Esophagus muscularis mucosa (tissue), 4 donors: ENCODE measurements around the gene GLIS1. TPM values are rescaled to one million over a fixed set of nuclear protein-coding genes. Genes with fewer than 3 reads are reported as not detected.

Experiments
- DNase-seq: peaks from one replicate; pipeline ENCODE4 v3.0.0-alpha.2; 2017; ENCODE audit errors: extremely low spot score
- H3K27ac ChIP-seq, 4 donors: fragments of 200-600 bp; sonication (generic); replicated peaks in 1 of 4; 1 replicate in 3 of 4; 2 replicates in 1 of 4; pipeline ENCODE4 v1.5.1; 2016 to 2019; ENCODE audit warnings: mild to moderate bottlenecking in 1 of 4
- H3K27me3 ChIP-seq, 4 donors: fragments of 200-600 bp; sonication (generic); one replicate each; pipeline versions ENCODE4 v1.5.1 to v1.6.0; 2016 to 2019
- H3K36me3 ChIP-seq, 4 donors: fragments of 200-600 bp; sonication (generic); one replicate each; pipeline ENCODE4 v1.5.1; 2016 to 2019
- H3K4me1 ChIP-seq, 4 donors: fragments of 200-600 bp; sonication (generic); one replicate each; pipeline ENCODE4 v1.5.1; 2016 to 2019
- H3K4me3 ChIP-seq, 4 donors: fragments of 200-600 bp; sonication (generic); 1 replicate in 2 of 4; 2 replicates in 2 of 4; pipeline ENCODE4 v1.5.1; 2016 to 2019; ENCODE audit warnings: mild to moderate bottlenecking in 4 of 4, moderate library complexity in 1 of 4
- H3K9me3 ChIP-seq, 4 donors: fragments of 200-600 bp; sonication (generic); 1 replicate in 3 of 4; 2 replicates in 1 of 4; pipeline ENCODE4 v1.5.1; 2016 to 2019
- CTCF ChIP-seq, 3 experiments: fragments of 200-600 bp in 2 of 3; fragments of 450-650 bp in 1 of 3; sonication (generic) in 2 of 3; IDR thresholded peaks; one replicate each; pipeline ENCODE4 v1.5.1; 2017 to 2019; ENCODE audit warnings: antibody characterized with exemption in 3 of 3, mild to moderate bottlenecking in 2 of 3, moderate library complexity in 1 of 3
- EP300 ChIP-seq: sonication (generic); formaldehyde crosslinking; IDR thresholded peaks from one replicate; pipeline ENCODE4 v1.6.1; 2017; ENCODE audit warnings: antibody characterized with exemption
- POLR2A ChIP-seq: fragments of 450-650 bp; IDR thresholded peaks from one replicate; pipeline ENCODE4 v1.6.1; 2017; ENCODE audit warnings: antibody characterized with exemption, moderate library complexity, mild to moderate bottlenecking, low read depth
- POLR2AphosphoS5 ChIP-seq, 2 donors: sonication (generic); formaldehyde crosslinking; IDR thresholded peaks; one replicate each; pipeline ENCODE4 v1.6.1; 2017; ENCODE audit warnings: antibody characterized with exemption in 2 of 2
- WGBS: methylation state at CpG from one replicate; pipeline ENCODE4 v1.1.5; 2018; 5-methylcytosine and 5-hydroxymethylcytosine counted together
- intact Hi-C: fragments of 100-400 bp; cut with DNase I; formaldehyde crosslinking; loops from one replicate; pipeline ENCODE4 v1.15.1; 2023
- total RNA-seq, 4 donors: library from RNA; depleted of rRNA; stranded (reverse); fragments of >200 nt; gene quantifications; one replicate each; pipeline versions ENCODE4 v1.1.0 to v1.2.1, GENCODE V29; 2016

GLIS1 gene
- total RNA-seq, 4 donors from 2014 or later: 0.17 to 0.42 TPM; not detected in 2

DNA sequence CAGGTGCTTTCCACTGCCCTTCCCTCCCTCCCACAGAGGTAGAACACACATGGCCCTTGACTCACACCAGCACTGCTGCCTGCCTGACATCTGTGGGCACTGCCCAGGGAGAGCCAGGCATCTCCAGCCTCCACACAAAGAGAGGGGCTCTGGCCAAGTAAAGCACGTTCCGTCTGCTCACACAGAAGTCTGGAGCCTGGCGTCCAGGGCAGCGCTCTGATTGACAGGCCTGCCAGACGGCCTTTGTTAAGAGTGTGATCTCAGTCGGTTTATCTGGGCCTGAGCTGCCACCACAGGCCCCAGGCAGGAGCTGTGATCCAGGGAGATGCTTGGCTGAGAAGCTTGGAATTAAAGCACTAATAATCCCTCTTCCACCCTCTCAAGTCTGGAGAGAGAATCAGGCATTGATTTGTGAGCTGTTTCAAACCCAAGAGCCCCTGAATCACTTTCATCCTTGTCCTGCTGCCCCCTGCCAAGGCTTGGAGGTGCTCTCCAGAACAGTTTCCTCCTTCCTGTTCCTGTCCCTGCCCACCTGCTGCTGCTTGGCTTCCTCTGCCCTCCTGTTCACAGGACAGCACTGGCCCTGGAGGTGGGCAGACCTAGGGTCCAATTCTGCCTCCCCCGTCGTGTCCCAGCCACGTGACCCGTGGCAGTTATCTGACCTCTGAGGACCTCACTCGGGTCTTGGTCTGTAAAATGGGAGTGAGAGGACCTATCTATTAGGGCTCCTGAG lies 276.0 kb downstream of the GLIS1 start:
- WGBS: 90% methylated on average over 5 of the region's 11 CpGs
- H3K4me1 ChIP-seq: no peaks in the 10 kb centered on the region
- no peak for DNase-seq
- no peaks in the 10 kb centered on the region for H3K9me3 ChIP-seq
- no peak for TF ChIP-seq EP300
- TF ChIP-seq CTCF (IDR thresholded peaks at IDR 0.05): no peak
- no peak for TF ChIP-seq POLR2A
- no peak for TF ChIP-seq POLR2AphosphoS5 (IDR thresholded peaks at IDR 0.05)
- H3K27me3 ChIP-seq: no peaks in the 10 kb centered on the region
- H3K27ac ChIP-seq: no peak overlapping the region
- H3K4me3 ChIP-seq: no peak overlapping the region
- intact Hi-C loops: no loop called here
- no peaks in the 10 kb centered on the region for H3K36me3 ChIP-seq

- 92% methylated on average over 6 of the region's 6 CpGs for WGBS
- intact Hi-C loops: no loop called here
- TF ChIP-seq CTCF (IDR thresholded peaks at IDR 0.05) (no peak), POLR2AphosphoS5 (IDR thresholded peaks at IDR 0.05) (no peak), EP300 (no peak), POLR2A (no peak)
These were observed 276.8 kb downstream of the GLIS1 start for GRCh38 chr1:53462193-53462592.

GRCh38 chr1:53461323-53462044 lies 277.5 kb downstream of the GLIS1 start:
- Histone ChIP-seq H3K4me1 (no peaks in the 10 kb centered on the region), H3K9me3 (no peaks in the 10 kb centered on the region), H3K27ac (no peak overlapping the region), H3K27me3 (peaks cover 0 to 9% (median 0%) of the 10 kb centered on the region in 4 donors), H3K4me3 (no peak overlapping the region), H3K36me3 (no peaks in the 10 kb centered on the region)
- intact Hi-C loops: no loop called here
- TF ChIP-seq POLR2AphosphoS5 (IDR thresholded peaks at IDR 0.05) (no peak), CTCF (IDR thresholded peaks at IDR 0.05) (no peak), EP300 (no peak), POLR2A (no peak)
- WGBS: 93% methylated on average over 25 of the region's 25 CpGs
- no peak for DNase-seq

More at GRCh38 chr1:53462193-53462592, 276.8 kb downstream of the GLIS1 start:
- no peak overlapping the region for H3K4me3 ChIP-seq
- H3K27me3 ChIP-seq: peaks cover 0 to 2% (median 0%) of the 10 kb centered on the region in 4 donors
- no peak for DNase-seq
- H3K36me3 ChIP-seq: no peaks in the 10 kb centered on the region
- H3K4me1 ChIP-seq: no peaks in the 10 kb centered on the region
- no peak overlapping the region for H3K27ac ChIP-seq
- H3K9me3 ChIP-seq: no peaks in the 10 kb centered on the region

- peaks cover 0 to 12% (median 0%) of the 10 kb centered on the region in 4 donors for H3K27me3 ChIP-seq
- no peaks in the 10 kb centered on the region for H3K36me3 ChIP-seq
- TF ChIP-seq POLR2AphosphoS5 (IDR thresholded peaks at IDR 0.05): no peak
- TF ChIP-seq CTCF (IDR thresholded peaks at IDR 0.05): no peak
- no peak for TF ChIP-seq EP300
- TF ChIP-seq POLR2A: no peak
- no peak for DNase-seq
- H3K9me3 ChIP-seq: no peaks in the 10 kb centered on the region
- H3K27ac ChIP-seq: no peak overlapping the region
- WGBS: 86% methylated on average over 27 of the region's 29 CpGs
- H3K4me1 ChIP-seq: no peaks in the 10 kb centered on the region
- intact Hi-C loops: no loop called here
- H3K4me3 ChIP-seq: no peak overlapping the region
These were observed 278.2 kb downstream of the GLIS1 start for GRCh38 chr1:53460666-53461322.
